Gastroesophageal sphincter (tissue), 4 donors: ENCODE results near the gene RECQL5. TPM values are rescaled to one million over a fixed set of nuclear protein-coding genes. Genes with fewer than 3 reads are reported as not detected.

Experiments
- ATAC-seq: fragments of 150-250 bp; one replicate; pipeline ENCODE4 v1.9.1; 2016; ENCODE audit warnings: mild to moderate bottlenecking, moderate library complexity
- H3K27ac ChIP-seq, 4 donors: fragments of 200-600 bp; sonication (generic) in 3 of 4; 1 replicate in 3 of 4; 2 replicates in 1 of 4; pipeline ENCODE4 v1.5.1; 2016 to 2019
- H3K27me3 ChIP-seq: fragments of 200-600 bp; sonication (generic); one replicate; pipeline ENCODE4 v1.5.1; 2019
- H3K36me3 ChIP-seq, 2 donors: fragments of 200-600 bp; sonication (generic); one replicate each; pipeline ENCODE4 v1.5.1; 2019; ENCODE audit warnings: control low read depth in 1 of 2
- H3K4me1 ChIP-seq, 3 donors: fragments of 200-600 bp; sonication (generic); 1 replicate in 2 of 3; 2 replicates in 1 of 3; pipeline ENCODE4 v1.5.1; 2016 to 2019; ENCODE audit warnings: control low read depth in 2 of 3
- H3K4me3 ChIP-seq, 2 donors: fragments of 200-600 bp; sonication (generic); one replicate each; pipeline ENCODE4 v1.5.1; 2019; ENCODE audit warnings: mild to moderate bottlenecking in 1 of 2, moderate library complexity in 1 of 2
- H3K9me3 ChIP-seq, 3 donors: fragments of 200-600 bp; sonication (generic); one replicate each; pipeline ENCODE4 v1.5.1; 2017 to 2019; ENCODE audit warnings: control low read depth in 2 of 3
- CTCF ChIP-seq, 4 experiments: fragments of 200-600 bp in 2 of 4; fragments of 450-650 bp in 2 of 4; sonication (generic) in 1 of 4; IDR thresholded peaks; one replicate each; pipeline ENCODE4 v1.5.1; 2017 to 2019; ENCODE audit warnings: antibody characterized with exemption in 4 of 4, mild to moderate bottlenecking in 2 of 4, moderate library complexity in 2 of 4
- EP300 ChIP-seq: sonication (generic); formaldehyde crosslinking; IDR thresholded peaks from one replicate; pipeline ENCODE4 v1.6.1; 2017; ENCODE audit warnings: antibody characterized with exemption, mild to moderate bottlenecking
- POLR2A ChIP-seq, 2 donors: fragments of 450-650 bp; IDR thresholded peaks; one replicate each; pipeline ENCODE4 v1.6.1; 2017; ENCODE audit warnings: antibody characterized with exemption in 2 of 2, mild to moderate bottlenecking in 2 of 2, moderate library complexity in 1 of 2
- POLR2AphosphoS5 ChIP-seq: sonication (generic); formaldehyde crosslinking; IDR thresholded peaks from one replicate; pipeline ENCODE4 v1.6.1; 2017; ENCODE audit warnings: antibody characterized with exemption
- WGBS, 2 donors: methylation state at CpG; one replicate each; pipeline ENCODE4 v1.1.5; 2018; ENCODE audit warnings: low coverage in 1 of 2; 5-methylcytosine and 5-hydroxymethylcytosine counted together
- total RNA-seq, 4 donors: library from RNA; depleted of rRNA; stranded (reverse); fragments of >200 nt; gene quantifications; one replicate each; pipeline ENCODE4 v1.1.0, GENCODE V29; 2016

The RECQL5 gene
- total RNA-seq, 4 donors from 2014 or later, result 6.4 to 15.1 (median 13.6) TPM

GRCh38 chr17:75683583-75683982 lies 16.6 kb upstream of the RECQL5 start:
- Histone ChIP-seq H3K36me3 (peaks cover 0 to 20% of the 10 kb centered on the region in 2 donors), H3K27me3 (no peaks in the 10 kb centered on the region), H3K4me1 (peaks cover 0 to 82% (median 6%) of the 10 kb centered on the region in 3 donors), H3K27ac (peak overlapping the region in 1 of 4 donors; percentile 3), H3K4me3 (no peak overlapping the region), H3K9me3 (no peaks in the 10 kb centered on the region)
- 61 to 66% methylated on average over 3 to 4 of the region's 4 CpGs for WGBS, 2 donors
- ATAC-seq, result no peak
- TF ChIP-seq CTCF (IDR thresholded peaks at IDR 0.05) (no peak), POLR2A (IDR thresholded peaks at IDR 0.05) (no peak), EP300 (no peak), POLR2AphosphoS5 (no peak)

GRCh38 chr17:75681289-75681688 lies 14.3 kb upstream of the RECQL5 start:
- peak overlapping the region in 2 of 4 donors; percentile 49 to 52 for H3K27ac ChIP-seq
- WGBS, 2 donors, result 42 to 90% methylated on average over 2 of the region's 3 CpGs
- H3K9me3 ChIP-seq, result no peaks in the 10 kb centered on the region
- TF ChIP-seq POLR2A (IDR thresholded peaks at IDR 0.05) (no peak), POLR2AphosphoS5 (no peak), CTCF (IDR thresholded peaks at IDR 0.05) (no peak), EP300 (no peak)
- peaks cover 0 to 66% (median 6%) of the 10 kb centered on the region in 3 donors for H3K4me1 ChIP-seq
- H3K27me3 ChIP-seq, result no peaks in the 10 kb centered on the region
- peaks cover 0 to 27% of the 10 kb centered on the region in 2 donors for H3K36me3 ChIP-seq
- no peak overlapping the region for H3K4me3 ChIP-seq
- no peak for ATAC-seq

- H3K36me3 ChIP-seq, result peaks cover 0 to 35% of the 10 kb centered on the region in 2 donors
- no peaks in the 10 kb centered on the region for H3K27me3 ChIP-seq
- peaks cover 0 to 57% (median 1%) of the 10 kb centered on the region in 3 donors for H3K4me1 ChIP-seq
- H3K9me3 ChIP-seq, result no peaks in the 10 kb centered on the region
- no peak for ATAC-seq
- peak overlapping the region in 3 of 4 donors; percentile 6 to 52 (median 49) for H3K27ac ChIP-seq
- whole genome bisulfite sequencing, 2 donors, result 87 to 88% methylated on average over 8 of the region's 10 CpGs
- H3K4me3 ChIP-seq, result no peak overlapping the region
- TF ChIP-seq POLR2A (IDR thresholded peaks at IDR 0.05), result no peak
- no peak for TF ChIP-seq CTCF (IDR thresholded peaks at IDR 0.05)
- no peak for TF ChIP-seq EP300
- TF ChIP-seq POLR2AphosphoS5, result no peak
These were observed 13.5 kb upstream of the RECQL5 start for GRCh38 chr17:75680431-75680830.

- H3K27ac ChIP-seq, result peak overlapping the region in 3 of 4 donors; percentile 49 to 60 (median 52)
- H3K4me3 ChIP-seq, result no peak overlapping the region
- no peaks in the 10 kb centered on the region for H3K9me3 ChIP-seq
- ATAC-seq, result peak; percentile 65
- peaks cover 0 to 55% (median 5%) of the 10 kb centered on the region in 3 donors for H3K4me1 ChIP-seq
- TF ChIP-seq CTCF (IDR thresholded peaks at IDR 0.05) (peak in 2 of 4 experiments; percentile 7 to 37), EP300 (no peak), POLR2A (IDR thresholded peaks at IDR 0.05) (no peak)
- H3K27me3 ChIP-seq, result no peaks in the 10 kb centered on the region
- peaks cover 0 to 35% of the 10 kb centered on the region in 2 donors for H3K36me3 ChIP-seq
- WGBS, 2 donors, result 48 to 54% methylated on average over 5 to 6 of the region's 11 CpGs
These were observed 12.8 kb upstream of the RECQL5 start for GRCh38 chr17:75679706-75680211.

- ATAC-seq, result no peak
- 55 to 66% methylated on average over 3 of the region's 3 CpGs for WGBS, 2 donors
- peaks cover 0 to 42% (median 5%) of the 10 kb centered on the region in 3 donors for H3K4me1 ChIP-seq
These were observed 9.5 kb upstream of the RECQL5 start for GRCh38 chr17:75676461-75676860.

More at GRCh38 chr17:75676461-75676860, 9.5 kb upstream of the RECQL5 start:
- Histone ChIP-seq H3K4me3 (no peak overlapping the region), H3K36me3 (peaks cover 0 to 64% of the 10 kb centered on the region in 2 donors), H3K27me3 (no peaks in the 10 kb centered on the region), H3K9me3 (no peaks in the 10 kb centered on the region), H3K27ac (no peak overlapping the region)
- TF ChIP-seq EP300 (no peak), POLR2AphosphoS5 (no peak), CTCF (IDR thresholded peaks at IDR 0.05) (no peak), POLR2A (IDR thresholded peaks at IDR 0.05) (no peak)
